Measurements from ENCODE around the gene DPY30.

Gene DPY30

DNA sequence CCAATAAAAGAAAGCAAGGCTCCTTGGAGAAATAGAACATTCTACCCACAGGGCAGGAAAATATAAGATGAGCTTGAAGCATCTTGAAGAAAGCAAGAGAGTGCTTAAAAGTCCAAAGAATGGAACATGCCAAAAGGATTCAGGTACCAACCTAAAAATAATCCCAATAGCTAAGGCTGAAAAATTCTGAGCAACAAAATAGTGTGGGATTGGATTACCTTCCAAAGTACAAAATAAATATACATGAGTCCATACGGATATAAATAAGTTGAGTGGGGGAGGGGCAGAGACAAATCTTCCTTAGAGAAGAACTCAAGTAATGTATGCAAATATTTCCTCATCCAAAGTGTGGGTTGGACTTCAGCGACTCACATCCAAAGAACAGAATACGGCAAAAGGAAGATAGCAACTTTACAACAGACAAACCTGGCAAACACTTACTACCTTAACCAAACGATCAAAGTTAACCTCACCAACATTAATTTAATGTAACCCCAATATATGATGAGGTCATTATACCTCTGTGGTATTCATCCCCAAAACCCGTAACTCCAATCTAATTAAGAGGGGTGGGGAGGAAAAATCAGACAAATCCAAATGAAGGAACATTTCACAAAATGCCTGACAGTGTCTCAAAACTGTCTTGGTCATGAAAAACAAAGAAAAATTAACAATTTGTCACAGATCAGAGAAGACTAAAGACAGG, 55.7 kb downstream of the DPY30 start:
- H3K4me3 ChIP-seq (ENCODE audit: control insufficient read depth, low read depth, low read length) = no peak overlapping the region
- DNase-seq (ENCODE audit: low read depth) = no peak
- TF ChIP-seq, protein P1, sequence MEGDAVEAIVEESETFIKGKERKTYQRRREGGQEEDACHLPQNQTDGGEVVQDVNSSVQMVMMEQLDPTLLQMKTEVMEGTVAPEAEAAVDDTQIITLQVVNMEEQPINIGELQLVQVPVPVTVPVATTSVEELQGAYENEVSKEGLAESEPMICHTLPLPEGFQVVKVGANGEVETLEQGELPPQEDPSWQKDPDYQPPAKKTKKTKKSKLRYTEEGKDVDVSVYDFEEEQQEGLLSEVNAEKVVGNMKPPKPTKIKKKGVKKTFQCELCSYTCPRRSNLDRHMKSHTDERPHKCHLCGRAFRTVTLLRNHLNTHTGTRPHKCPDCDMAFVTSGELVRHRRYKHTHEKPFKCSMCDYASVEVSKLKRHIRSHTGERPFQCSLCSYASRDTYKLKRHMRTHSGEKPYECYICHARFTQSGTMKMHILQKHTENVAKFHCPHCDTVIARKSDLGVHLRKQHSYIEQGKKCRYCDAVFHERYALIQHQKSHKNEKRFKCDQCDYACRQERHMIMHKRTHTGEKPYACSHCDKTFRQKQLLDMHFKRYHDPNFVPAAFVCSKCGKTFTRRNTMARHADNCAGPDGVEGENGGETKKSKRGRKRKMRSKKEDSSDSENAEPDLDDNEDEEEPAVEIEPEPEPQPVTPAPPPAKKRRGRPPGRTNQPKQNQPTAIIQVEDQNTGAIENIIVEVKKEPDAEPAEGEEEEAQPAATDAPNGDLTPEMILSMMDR (conservative IDR thresholded peaks at IDR 0.05; ENCODE audit: control insufficient read depth, insufficient read depth, low read depth, low read length) = no peak

GRCh38 chr2:31980674-31981356, 58.8 kb downstream of the DPY30 start:
- TF ChIP-seq, protein P1 (conservative IDR thresholded peaks at IDR 0.05; ENCODE audit: control insufficient read depth, insufficient read depth, low read depth, low read length) = no peak
- DNase-seq (ENCODE audit: low read depth) = peak; percentile 45
- H3K4me3 ChIP-seq (ENCODE audit: control insufficient read depth, low read depth, low read length) = no peak overlapping the region

GRCh38 chr2:31979956-31980355, 59.6 kb downstream of the DPY30 start:
- TF ChIP-seq, protein P1 (conservative IDR thresholded peaks at IDR 0.05; ENCODE audit: control insufficient read depth, insufficient read depth, low read depth, low read length) = no peak
- peak; percentile 36 for DNase-seq (ENCODE audit: low read depth)
- no peak overlapping the region for H3K4me3 ChIP-seq (ENCODE audit: control insufficient read depth, low read depth, low read length)

- TF ChIP-seq, protein P1 (conservative IDR thresholded peaks at IDR 0.05; ENCODE audit: control insufficient read depth, insufficient read depth, low read depth, low read length) = no peak
- no peak for DNase-seq (ENCODE audit: low read depth)
- no peak overlapping the region for H3K4me3 ChIP-seq (ENCODE audit: control insufficient read depth, low read depth, low read length)
Measured at GRCh38 chr2:31979018-31979417, 60.6 kb downstream of the DPY30 start.

DNA sequence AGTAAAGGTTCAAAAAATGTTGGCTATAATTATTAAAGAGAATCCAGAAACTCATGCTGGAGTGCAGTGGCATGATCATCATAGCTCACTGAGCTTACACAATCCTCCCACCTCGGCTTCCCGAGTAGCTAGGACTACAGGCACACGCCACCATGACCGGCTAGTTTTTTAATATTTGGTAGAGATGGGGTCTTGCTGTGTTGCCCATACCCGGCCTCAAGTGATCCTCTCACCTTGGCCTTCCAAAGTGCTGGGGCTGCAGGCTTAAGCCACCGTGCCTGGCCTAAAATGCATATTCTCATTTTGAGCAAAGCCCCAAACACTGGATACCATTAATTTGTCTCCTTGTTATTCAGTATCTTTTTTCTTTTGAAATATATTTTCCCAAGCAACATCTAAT, 61.2 kb downstream of the DPY30 start:
- DNase-seq (ENCODE audit: low read depth) = no peak
- H3K4me3 ChIP-seq (ENCODE audit: control insufficient read depth, low read depth, low read length) = no peak overlapping the region
- TF ChIP-seq, protein P1 (conservative IDR thresholded peaks at IDR 0.05; ENCODE audit: control insufficient read depth, insufficient read depth, low read depth, low read length) = no peak

All from fibroblast of mammary gland (primary cell).